SW 1271 (cell line): Measurements from ENCODE around the gene DUSP11.
"Not testable (repeated sequence)": the region's sequence is repeated elsewhere in the genome, so short reads cannot be mapped to it uniquely, and the experiment has no call there.

Experiments
- DNase-seq, 2 experiments: peaks; one replicate each; lab custom pipeline; 2025; lab: John Stamatoyannopoulos, UW

The DUSP11 gene

DNA sequence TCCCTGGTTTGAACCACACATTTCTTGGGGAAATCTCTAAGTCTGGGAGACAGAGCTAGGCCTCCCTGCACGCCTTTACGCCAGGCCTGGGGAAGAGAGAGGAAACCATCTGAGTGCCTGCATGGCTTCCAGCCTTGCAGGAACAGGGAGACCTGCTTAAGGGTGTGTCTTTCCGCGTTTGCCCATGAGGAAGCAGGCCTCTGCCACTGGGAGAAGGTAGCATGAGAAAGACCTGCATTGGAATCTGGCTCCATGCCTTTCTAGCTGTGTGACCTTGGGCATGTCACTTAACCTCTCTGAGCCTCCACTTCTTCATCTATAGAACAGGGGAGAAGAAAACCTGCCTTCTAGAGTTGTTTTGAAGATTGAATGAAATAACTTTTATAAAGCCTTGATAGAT, 62.2 kb downstream of the DUSP11 start:
- not testable (repeated sequence) for DNase-seq

DNA sequence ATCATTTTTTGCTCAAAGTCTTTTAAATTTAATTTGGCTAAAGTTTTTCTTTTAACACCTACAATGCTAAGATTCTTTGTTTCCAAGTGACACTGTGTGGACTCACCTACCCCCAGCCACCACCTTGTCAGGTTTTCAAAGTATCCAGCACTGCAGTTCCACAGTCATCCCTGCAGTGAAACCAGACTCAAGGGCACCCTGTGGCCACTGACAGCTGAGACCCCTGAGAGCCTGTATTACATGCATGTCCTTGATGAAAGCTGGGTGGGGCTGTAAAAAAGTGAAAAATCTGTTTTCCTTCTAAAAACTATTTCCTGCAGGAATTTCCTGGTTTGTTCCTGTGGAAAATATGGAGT, 62.7 kb downstream of the DUSP11 start:
- DNase-seq: no peak

DNA sequence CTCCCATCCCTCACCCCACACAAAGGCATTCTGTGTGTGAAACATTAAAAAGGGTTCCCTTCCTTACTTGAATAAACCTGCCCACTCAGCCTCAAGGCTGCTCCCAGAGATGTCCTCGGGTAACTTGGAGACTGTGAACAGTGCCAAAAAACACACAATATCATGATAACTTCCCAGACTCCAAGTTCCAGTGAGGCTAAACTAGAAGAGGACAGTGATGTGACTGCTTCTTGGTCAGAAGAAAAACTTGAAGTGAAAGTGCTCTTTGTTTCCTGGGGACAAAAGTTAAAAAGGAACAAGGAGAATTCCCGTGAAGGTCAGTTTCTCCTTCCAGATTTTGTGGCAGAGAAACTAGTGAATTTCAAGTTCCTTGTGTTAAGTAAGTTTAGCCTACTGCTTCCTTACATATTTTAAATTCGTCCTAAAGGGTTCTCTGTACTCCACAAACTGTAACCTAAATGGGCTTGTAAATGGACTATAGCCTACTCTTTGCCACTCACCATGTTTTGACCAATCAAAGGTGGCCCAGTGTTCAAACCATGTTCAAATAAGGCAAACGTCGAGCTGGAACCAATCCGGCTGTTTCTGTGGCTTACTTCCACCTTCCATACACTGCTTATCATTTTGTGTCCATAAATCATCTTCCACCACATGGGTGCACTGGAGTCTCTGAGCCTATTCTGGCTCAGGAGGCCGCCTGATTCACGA, 63.2 kb downstream of the DUSP11 start:
- no peak for DNase-seq

DNA sequence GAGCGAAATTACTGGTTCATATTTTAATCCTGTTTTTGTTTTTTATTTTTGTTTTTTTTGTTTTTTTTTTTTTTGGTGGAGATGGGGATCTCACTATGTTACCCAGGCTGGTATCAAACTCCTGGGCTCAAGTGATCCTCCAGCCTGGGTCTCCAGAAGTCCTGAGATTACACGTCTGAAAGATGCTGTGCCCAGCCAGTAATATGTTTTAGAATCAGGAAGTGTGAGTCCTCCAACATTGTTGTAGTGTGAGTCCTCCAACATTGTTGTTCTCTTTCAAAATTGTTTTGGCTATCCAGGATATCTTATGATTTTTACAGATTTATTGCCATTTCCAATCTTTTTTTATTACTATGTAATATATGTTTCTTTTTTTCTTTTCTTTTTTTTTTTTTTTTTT, 65.8 kb downstream of the DUSP11 start:
- no peak for DNase-seq
